AG08396 (cell line): ENCODE results near the gene ARHGEF6.
"Not testable (repeated sequence)": the region's sequence is repeated elsewhere in the genome, so short reads cannot be mapped to it uniquely, and the experiment has no call there.

ENCODE experiments used
- DNase-seq: peaks from one replicate; pipeline ENCODE4 v3.0.0; 2012; ENCODE audit warnings: low spot score, mixed read lengths

ARHGEF6 gene

GRCh38 chrX:136781180-136781797 is 557 bp upstream of the ARHGEF6 start:
- peak; percentile 12 for DNase-seq

- no peak for DNase-seq
Observed at GRCh38 chrX:136780241-136780640, 491 bp downstream of the ARHGEF6 start.

GRCh38 chrX:136779346-136779781 is 1.4 kb downstream of the ARHGEF6 start:
- DNase-seq = no peak

GRCh38 chrX:136778916-136779315 is 1.8 kb downstream of the ARHGEF6 start:
- no peak for DNase-seq

- no peak for DNase-seq
Observed at GRCh38 chrX:136778020-136778419, 2.7 kb downstream of the ARHGEF6 start.

- DNase-seq = no peak
Observed at GRCh38 chrX:136773648-136774047, 7.1 kb downstream of the ARHGEF6 start.

- DNase-seq = not testable (repeated sequence)
Observed at GRCh38 chrX:136771869-136772268, 8.9 kb downstream of the ARHGEF6 start.

GRCh38 chrX:136768469-136769084 is 12.2 kb downstream of the ARHGEF6 start:
- DNase-seq = peak; percentile 72

- DNase-seq = peak; percentile 66
Observed at GRCh38 chrX:136767104-136767941, 13.4 kb downstream of the ARHGEF6 start.

GRCh38 chrX:136766785-136767103 is 14.0 kb downstream of the ARHGEF6 start:
- DNase-seq = no peak

- DNase-seq = peak; percentile 7
Observed at GRCh38 chrX:136765821-136766356, 14.8 kb downstream of the ARHGEF6 start.

GRCh38 chrX:136764206-136764605 is 16.5 kb downstream of the ARHGEF6 start:
- DNase-seq = no peak

GRCh38 chrX:136762820-136763452 is 17.8 kb downstream of the ARHGEF6 start:
- DNase-seq = no peak

GRCh38 chrX:136761421-136761820 is 19.3 kb downstream of the ARHGEF6 start:
- DNase-seq = no peak

- no peak for DNase-seq
Observed at GRCh38 chrX:136759968-136760367, 20.8 kb downstream of the ARHGEF6 start.

- no peak for DNase-seq
Observed at GRCh38 chrX:136755411-136755810, 25.3 kb downstream of the ARHGEF6 start.

- DNase-seq = peak; percentile 14
Observed at GRCh38 chrX:136754651-136755050, 26.1 kb downstream of the ARHGEF6 start.

- DNase-seq = peak; percentile 11
Observed at GRCh38 chrX:136752796-136753195, 27.9 kb downstream of the ARHGEF6 start.

- DNase-seq = no peak
Observed at GRCh38 chrX:136752346-136752745, 28.4 kb downstream of the ARHGEF6 start.

- DNase-seq = no peak
Observed at GRCh38 chrX:136750364-136750763, 30.4 kb downstream of the ARHGEF6 start.

- DNase-seq = no peak
Observed at GRCh38 chrX:136747003-136747986, 33.4 kb downstream of the ARHGEF6 start.
